Activated effector memory CD4-positive, alpha-beta T cell treated with anti-CD3 and anti-CD28 coated beads, Interleukin-2, amount 50 U/mL, for 16 hours (primary cell): ENCODE data around the gene HMCN1.

ENCODE experiments used
- DNase-seq: peaks from one replicate; pipeline ENCODE4 v3.0.0-alpha.2; 2020

Gene HMCN1

DNA sequence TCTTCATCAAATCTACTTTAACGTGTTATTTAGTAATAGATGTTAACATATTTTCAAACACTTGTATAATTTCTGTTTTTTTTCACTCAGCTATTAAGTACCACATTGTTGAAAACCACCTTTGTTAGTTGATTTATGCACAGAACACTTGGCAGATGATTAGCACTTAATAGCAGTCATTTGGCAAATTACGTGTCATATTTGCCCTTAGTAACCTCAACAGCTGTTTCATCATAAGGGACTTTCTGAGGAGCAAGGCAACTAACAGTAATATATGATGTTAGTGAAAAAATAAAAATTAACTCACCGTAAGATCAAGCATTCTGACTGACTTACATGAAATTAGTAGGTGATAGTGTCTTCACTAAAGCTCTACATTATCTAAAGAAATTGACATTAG lies 186.4 kb downstream of the HMCN1 start:
- DNase-seq = no peak

DNA sequence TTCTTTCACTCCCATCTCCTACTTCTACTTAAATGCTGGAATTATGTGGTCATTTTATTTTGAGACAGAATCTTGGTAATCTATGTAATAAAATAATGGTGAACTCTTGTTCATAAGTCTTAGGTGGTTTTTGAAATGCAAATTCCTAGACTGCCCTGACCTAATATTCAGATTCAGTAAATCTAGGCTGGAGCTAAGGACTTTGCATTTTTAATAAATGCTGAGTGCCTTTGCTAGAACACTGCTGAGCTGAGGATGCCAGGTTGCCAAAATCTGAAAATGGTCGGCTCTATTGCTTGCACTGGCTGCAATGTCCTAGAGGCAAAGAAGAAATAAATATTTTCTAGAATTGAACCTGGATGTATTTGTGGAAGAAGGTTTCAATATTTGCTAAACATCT lies 187.4 kb downstream of the HMCN1 start:
- no peak for DNase-seq

GRCh38 chr1:185926588-185926987 lies 192.4 kb downstream of the HMCN1 start:
- no peak for DNase-seq

DNA sequence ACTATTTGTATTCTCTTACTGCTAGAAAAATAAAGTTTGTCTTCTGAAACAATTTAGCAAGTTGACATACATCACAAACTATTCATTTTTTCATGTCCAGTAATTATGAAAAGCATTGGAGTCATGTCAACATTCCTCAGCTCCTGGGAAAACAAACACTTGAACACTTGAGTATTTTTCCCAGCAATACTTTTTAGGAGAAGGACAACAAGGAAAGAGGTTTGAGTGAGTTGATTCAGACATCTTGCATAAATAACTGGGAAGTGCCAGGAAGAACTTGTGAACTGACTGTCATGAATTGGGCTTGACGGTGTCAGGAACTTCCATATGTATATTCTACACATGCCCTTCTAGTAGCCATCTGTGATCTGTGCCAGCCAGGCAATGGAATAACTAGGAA lies 195.6 kb downstream of the HMCN1 start:
- no peak for DNase-seq

DNA sequence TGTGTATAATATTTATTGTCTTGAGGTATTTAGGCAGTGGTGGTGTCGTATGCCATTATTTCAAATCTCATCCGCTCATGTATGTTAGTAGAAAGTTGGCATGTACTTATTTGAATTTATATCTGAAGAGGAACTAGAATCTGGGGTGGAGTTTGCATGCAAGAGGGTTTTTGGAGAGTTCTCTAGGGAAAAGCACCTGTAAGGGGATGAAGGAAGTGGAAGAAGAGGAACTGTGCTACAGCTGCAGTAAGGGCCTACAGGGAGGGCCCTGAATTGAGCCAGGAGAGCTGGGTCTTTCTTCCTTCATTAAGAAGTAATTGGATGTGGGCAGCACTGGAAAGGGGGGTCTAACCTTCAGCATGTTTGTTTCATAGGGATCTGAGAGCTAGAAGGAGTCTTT lies 197.2 kb downstream of the HMCN1 start:
- DNase-seq = no peak

- no peak for DNase-seq
Measured at GRCh38 chr1:185933580-185933979, 199.4 kb downstream of the HMCN1 start.

DNA sequence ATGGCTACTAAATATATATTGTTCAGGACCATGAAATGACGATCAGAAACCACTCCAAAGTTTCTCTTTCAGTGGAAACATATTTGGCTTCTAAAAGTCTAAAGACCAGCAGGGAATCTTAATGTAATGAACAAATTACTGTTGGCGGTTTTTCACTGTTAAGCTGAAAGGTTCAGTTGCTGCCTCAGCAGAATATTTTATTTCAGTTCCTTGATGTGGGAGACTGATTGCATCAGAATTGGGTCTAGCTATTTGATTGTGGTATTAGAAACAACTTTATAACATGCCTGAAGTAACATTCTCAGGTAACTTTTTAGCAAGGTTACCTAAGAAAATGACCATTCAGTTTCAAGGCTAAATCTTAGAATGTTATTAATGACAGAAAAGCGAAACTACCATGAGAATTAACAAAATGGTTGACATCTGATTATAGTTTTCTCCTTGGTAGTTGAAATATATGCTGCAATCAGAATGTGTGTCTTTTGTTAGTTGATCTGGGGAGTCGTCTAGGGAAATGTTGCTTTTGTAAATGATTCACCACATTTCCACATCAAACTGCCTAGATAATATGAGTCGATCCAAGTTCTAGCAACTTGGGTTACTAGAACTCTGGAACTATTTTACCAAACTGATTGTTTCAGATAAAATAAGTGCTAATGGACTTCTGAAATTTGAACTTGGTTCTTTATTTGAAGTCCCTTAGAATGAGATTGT lies 200.4 kb downstream of the HMCN1 start:
- no peak for DNase-seq

- DNase-seq = no peak
Measured at GRCh38 chr1:185935360-185935759, 201.2 kb downstream of the HMCN1 start.

DNA sequence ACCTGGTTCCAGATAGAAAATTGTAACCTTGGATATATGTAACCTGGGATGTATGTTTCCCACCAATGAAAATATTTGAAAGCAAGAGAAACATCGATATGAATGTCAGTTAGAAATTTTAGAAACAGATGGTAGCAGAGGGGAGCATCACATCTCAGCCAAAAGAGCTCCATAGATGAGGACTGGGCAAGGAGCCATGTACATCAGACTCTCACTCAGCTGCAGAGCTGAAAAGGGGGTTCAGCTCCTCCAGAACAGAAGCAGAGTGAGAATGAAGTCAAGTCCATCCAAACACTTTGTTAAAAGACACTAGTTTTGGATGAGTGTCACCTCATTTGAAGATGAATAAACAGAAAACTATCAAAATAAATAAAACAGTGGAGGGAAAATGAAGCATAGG lies 202.4 kb downstream of the HMCN1 start:
- no peak for DNase-seq

GRCh38 chr1:185938396-185938795 lies 204.2 kb downstream of the HMCN1 start:
- no peak for DNase-seq

- no peak for DNase-seq
Measured at GRCh38 chr1:185939142-185939541, 205.0 kb downstream of the HMCN1 start.

- no peak for DNase-seq
Measured at GRCh38 chr1:185942961-185943360, 208.8 kb downstream of the HMCN1 start.

- no peak for DNase-seq
Measured at GRCh38 chr1:185956881-185957280, 222.7 kb downstream of the HMCN1 start.

GRCh38 chr1:185957441-185958363 lies 223.5 kb downstream of the HMCN1 start:
- DNase-seq = no peak

- DNase-seq = no peak
Measured at GRCh38 chr1:185960422-185961321, 226.5 kb downstream of the HMCN1 start.

- no peak for DNase-seq
Measured at GRCh38 chr1:185961664-185962063, 227.5 kb downstream of the HMCN1 start.

GRCh38 chr1:185964946-185965345 lies 230.8 kb downstream of the HMCN1 start:
- no peak for DNase-seq

GRCh38 chr1:185965870-185966269 lies 231.7 kb downstream of the HMCN1 start:
- no peak for DNase-seq

GRCh38 chr1:185966471-185966870 lies 232.3 kb downstream of the HMCN1 start:
- no peak for DNase-seq

GRCh38 chr1:185969028-185969427 lies 234.8 kb downstream of the HMCN1 start:
- DNase-seq = no peak

- no peak for DNase-seq
Measured at GRCh38 chr1:185969524-185969991, 235.4 kb downstream of the HMCN1 start.

DNA sequence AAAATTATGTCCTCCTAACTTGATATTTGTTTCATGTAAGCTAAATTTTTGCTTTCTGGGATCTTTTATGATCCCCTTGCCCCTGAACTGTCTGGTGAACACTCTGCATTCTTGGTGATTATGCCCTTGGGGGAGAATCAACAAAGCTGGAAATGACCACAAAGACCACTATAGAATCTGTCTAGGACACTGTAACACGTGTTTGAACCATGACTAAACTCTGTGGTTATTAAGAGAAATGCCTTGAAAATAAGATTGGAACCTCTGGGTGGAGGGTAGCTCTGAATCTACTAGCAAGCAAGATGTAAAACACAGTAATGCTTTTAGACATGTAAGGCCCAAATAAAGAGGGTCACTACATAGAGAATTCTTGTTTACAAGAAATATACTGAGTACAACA lies 237.5 kb downstream of the HMCN1 start:
- no peak for DNase-seq
